Activated T-helper 1 cell treated with anti-CD3 and anti-CD28 coated beads, Interleukin-12 subunit alpha, Interleukin-12 subunit beta, Interleukin-2, Interleukin-4 antibody, amounts not matched to agents 30 ng/mL and 10 ng/mL and 1 ng/mL, durations not matched to agents 14 hours and 24 hours and 36 hours (primary cell): Measurements from ENCODE around the gene GPER1. TPM values are rescaled to one million over a fixed set of nuclear protein-coding genes. Genes with fewer than 3 reads are reported as not detected.
"Not testable (repeated sequence)": the region's sequence is repeated elsewhere in the genome, so short reads cannot be mapped to it uniquely, and the experiment has no call there.

Experiments
- DNase-seq: peaks from one replicate; pipeline ENCODE4 v3.0.0; 2021; ENCODE audit warnings: low spot score
- H3K27ac Mint-ChIP-seq: one replicate; pipeline ENCODE4 v1.8.0; 2021; ENCODE audit warnings: mild to moderate bottlenecking, mixed read lengths
- H3K27me3 Mint-ChIP-seq: one replicate; pipeline ENCODE4 v1.8.0; 2022; ENCODE audit warnings: mild to moderate bottlenecking, moderate library complexity, mixed read lengths; ENCODE audit not compliant: insufficient read depth
- H3K36me3 Mint-ChIP-seq: one replicate; pipeline ENCODE4 v1.8.0; 2021; ENCODE audit warnings: low read depth, mixed read lengths
- H3K4me1 Mint-ChIP-seq: one replicate; pipeline ENCODE4 v1.8.0; 2021; ENCODE audit warnings: low read depth, mixed read lengths
- H3K4me3 Mint-ChIP-seq: one replicate; pipeline ENCODE4 v1.8.0; 2021; ENCODE audit warnings: mild to moderate bottlenecking, moderate library complexity, mixed read lengths
- H3K9me3 Mint-ChIP-seq: one replicate; pipeline ENCODE4 v1.8.0; 2021; ENCODE audit warnings: mixed read lengths
- intact Hi-C: fragments of 100-400 bp; cut with micrococcal nuclease; formaldehyde crosslinking; loops from one replicate; pipeline ENCODE4 v1.15.1; 2024
- total RNA-seq: library from RNA; stranded (reverse); gene quantifications from 2 replicates; pipeline ENCODE4 v1.2.3, GENCODE V29; 2022

Gene GPER1
- total RNA-seq, 1 donor from 2014 or later: not detected

- no peak overlapping the region for H3K4me3 Mint-ChIP-seq
- H3K36me3 Mint-ChIP-seq: no peaks in the 10 kb centered on the region
- H3K4me1 Mint-ChIP-seq: peaks cover 3% of the 10 kb centered on the region
- no peaks in the 10 kb centered on the region for H3K27me3 Mint-ChIP-seq
- DNase-seq: no peak
- no peak overlapping the region for H3K27ac Mint-ChIP-seq
- no peaks in the 10 kb centered on the region for H3K9me3 Mint-ChIP-seq
- intact Hi-C loops: no loop called here
Observed at GRCh38 chr7:1131471-1132265, 43.8 kb downstream of the GPER1 start.

GRCh38 chr7:1134951-1135350 is 47.0 kb downstream of the GPER1 start:
- no peak overlapping the region for H3K27ac Mint-ChIP-seq
- H3K27me3 Mint-ChIP-seq: no peaks in the 10 kb centered on the region
- DNase-seq: no peak
- H3K36me3 Mint-ChIP-seq: no peaks in the 10 kb centered on the region
- peaks cover 10% of the 10 kb centered on the region for H3K4me1 Mint-ChIP-seq
- no peaks in the 10 kb centered on the region for H3K9me3 Mint-ChIP-seq
- no peak overlapping the region for H3K4me3 Mint-ChIP-seq
- intact Hi-C loops: loop anchor here (5.0 kb wide), 4 partner anchors 37 to 1497 kb away; partner anchors contain the start of genes GET4 and TTYH3

GRCh38 chr7:1136841-1137516 is 49.1 kb downstream of the GPER1 start:
- Mint-ChIP-seq H3K27ac (peak overlapping the region; percentile 81), H3K4me3 (peak overlapping the region; percentile 89), H3K36me3 (no peaks in the 10 kb centered on the region), H3K9me3 (no peaks in the 10 kb centered on the region), H3K27me3 (no peaks in the 10 kb centered on the region), H3K4me1 (peaks cover 10% of the 10 kb centered on the region)
- DNase-seq: no peak
- intact Hi-C loops: loop anchor here (1.0 to 5.0 kb wide), 5 partner anchors 35 to 1495 kb away; partner anchors contain the start of genes GET4 and TTYH3

GRCh38 chr7:1137517-1138167 is 49.7 kb downstream of the GPER1 start:
- intact Hi-C loops: loop anchor here (1.0 to 5.0 kb wide), 13 partner anchors 23 to 1495 kb away; partner anchors contain the start of genes COX19, GET4, GPR146 and MICALL2
- peak overlapping the region; percentile 89 for H3K4me3 Mint-ChIP-seq

GRCh38 chr7:1140476-1141104 is 52.7 kb downstream of the GPER1 start:
- Mint-ChIP-seq H3K36me3 (no peaks in the 10 kb centered on the region), H3K27ac (no peak overlapping the region), H3K9me3 (no peaks in the 10 kb centered on the region), H3K27me3 (no peaks in the 10 kb centered on the region), H3K4me1 (peaks cover 10% of the 10 kb centered on the region), H3K4me3 (peak overlapping the region; percentile 37)
- no peak for DNase-seq
- intact Hi-C loops: no loop called here

More at GRCh38 chr7:1137517-1138167, 49.7 kb downstream of the GPER1 start:
- Mint-ChIP-seq H3K27ac (peak overlapping the region; percentile 81), H3K4me1 (peaks cover 10% of the 10 kb centered on the region), H3K36me3 (no peaks in the 10 kb centered on the region), H3K27me3 (no peaks in the 10 kb centered on the region), H3K9me3 (no peaks in the 10 kb centered on the region)
- DNase-seq: no peak

- Mint-ChIP-seq H3K27me3 (no peaks in the 10 kb centered on the region), H3K36me3 (no peaks in the 10 kb centered on the region), H3K27ac (no peak overlapping the region), H3K4me1 (peaks cover 8% of the 10 kb centered on the region), H3K9me3 (no peaks in the 10 kb centered on the region), H3K4me3 (no peak overlapping the region)
- intact Hi-C loops: no loop called here
- DNase-seq: no peak
Observed at GRCh38 chr7:1141651-1142050, 53.7 kb downstream of the GPER1 start.

- no peak for DNase-seq
- Mint-ChIP-seq H3K4me3 (no peak overlapping the region), H3K9me3 (no peaks in the 10 kb centered on the region), H3K27ac (no peak overlapping the region), H3K27me3 (no peaks in the 10 kb centered on the region), H3K36me3 (no peaks in the 10 kb centered on the region), H3K4me1 (peaks cover 3% of the 10 kb centered on the region)
- intact Hi-C loops: no loop called here
Observed at GRCh38 chr7:1142051-1142635, 54.2 kb downstream of the GPER1 start.

GRCh38 chr7:1143031-1143430 is 55.1 kb downstream of the GPER1 start:
- intact Hi-C loops, H3K4me1 Mint-ChIP-seq, H3K9me3 Mint-ChIP-seq, H3K27ac Mint-ChIP-seq, DNase-seq, H3K4me3 Mint-ChIP-seq, H3K27me3 Mint-ChIP-seq, H3K36me3 Mint-ChIP-seq: not testable (repeated sequence)

Other genes starting within 250 kb of the GPER1 start
- 38.7 and 43.8 TPM in 2 replicates for gene GET4, start 211.6 kb upstream of the GPER1 start, total RNA-seq
- 80.9 and 87.7 TPM in 2 replicates for gene ADAP1, start 133.4 kb upstream of the GPER1 start, total RNA-seq
- 14.3 and 18.6 TPM in 2 replicates for gene COX19, start 112.6 kb upstream of the GPER1 start, total RNA-seq
- not detected in 2 replicates for gene CYP2W1, start 104.9 kb upstream of the GPER1 start, total RNA-seq
- 2.2 and 2.8 TPM in 2 replicates for gene GPR146, start 43.6 kb upstream of the GPER1 start, total RNA-seq
- 21.2 and 21.9 TPM in 2 replicates for gene ZFAND2A, start 72.1 kb downstream of the GPER1 start, total RNA-seq
- gene UNCX, start 144.8 kb downstream of the GPER1 start, total RNA-seq: not detected in 2 replicates